Measurements from ENCODE around the gene FAM184A. TPM values are rescaled to one million over a fixed set of nuclear protein-coding genes. Genes with fewer than 3 reads are reported as not detected.

The FAM184A gene
- total RNA-seq, 1 experiment from 2014 or later, result 8.7 TPM

GRCh38 chr6:119027465-119027864, 51.0 kb downstream of the FAM184A start:
- intact Hi-C loops (cut with micrococcal nuclease; ENCODE audit: unreplicated experiment) (no loop called here), in situ Hi-C loops (cut with HindIII; ENCODE audit: low pct_unique_long_range_greater_than_20kb, low sequenced_read_pairs) (no loop called here)
- H3K4me3 ChIP-seq (ENCODE audit: low read depth in 2 of 2, low read length in 2 of 2), result no peak overlapping the region
- ChIA-PET POLR2A (no interaction called here), CTCF (no interaction called here)
- H3K4me1 ChIP-seq (ENCODE audit: control insufficient read depth, insufficient read depth, low read length), result no peaks in the 10 kb centered on the region
- BruUV-seq (replicated peaks), result no TSS peak
- no peak overlapping the region for H3K27ac ChIP-seq (ENCODE audit: low read length)
- TF ChIP-seq POLR2AphosphoS5 (IDR thresholded peaks at IDR 0.05; ENCODE audit: low read depth, low read length) (no peak), CTCF (IDR thresholded peaks at IDR 0.05) (no peak), SIN3A (IDR thresholded peaks at IDR 0.05; ENCODE audit: borderline replicate concordance, insufficient read depth, low read depth, low read length) (no peak), TCF7L2 (IDR thresholded peaks at IDR 0.05; ENCODE audit: low read depth, low read length) (no peak), REST (IDR thresholded peaks at IDR 0.05; ENCODE audit: insufficient read depth in 1 of 2, low read depth in 2 of 2, low read length in 1 of 2) (no peak)
- ATAC-seq, result no peak
- H3K9me3 ChIP-seq (ENCODE audit: control insufficient read depth, insufficient read depth, low read depth, low read length), result no peaks in the 10 kb centered on the region
- no peaks in the 10 kb centered on the region; the same call in 1 of the 2 replicates for H3K36me3 ChIP-seq (ENCODE audit: control insufficient read depth, insufficient read depth, low read length)
- no peak for DNase-seq (ENCODE audit: low read depth, low spot score)
- no peaks in the 10 kb centered on the region for H3K27me3 ChIP-seq (ENCODE audit: control insufficient read depth, insufficient read depth, low read length)

GRCh38 chr6:119026822-119027221, 51.6 kb downstream of the FAM184A start:
- intact Hi-C loops (cut with micrococcal nuclease; ENCODE audit: unreplicated experiment), result no loop called here
- DNase-seq (ENCODE audit: low read depth, low spot score), result no peak
- no peak overlapping the region for H3K27ac ChIP-seq (ENCODE audit: low read length)
- no peak for ATAC-seq
- no TSS peak for BruUV-seq (replicated peaks)
- no peaks in the 10 kb centered on the region for H3K9me3 ChIP-seq (ENCODE audit: control insufficient read depth, insufficient read depth, low read depth, low read length)
- no peaks in the 10 kb centered on the region for H3K4me1 ChIP-seq (ENCODE audit: control insufficient read depth, insufficient read depth, low read length)
- ChIA-PET CTCF (no interaction called here), POLR2A (no interaction called here)
- no peaks in the 10 kb centered on the region; the same call in 1 of the 2 replicates for H3K36me3 ChIP-seq (ENCODE audit: control insufficient read depth, insufficient read depth, low read length)
- no peaks in the 10 kb centered on the region for H3K27me3 ChIP-seq (ENCODE audit: control insufficient read depth, insufficient read depth, low read length)
- in situ Hi-C loops (cut with HindIII; ENCODE audit: low pct_unique_long_range_greater_than_20kb, low sequenced_read_pairs), result no loop called here
- TF ChIP-seq SIN3A (IDR thresholded peaks at IDR 0.05; ENCODE audit: borderline replicate concordance, insufficient read depth, low read depth, low read length) (no peak), POLR2AphosphoS5 (IDR thresholded peaks at IDR 0.05; ENCODE audit: low read depth, low read length) (no peak), CTCF (IDR thresholded peaks at IDR 0.05) (no peak), TCF7L2 (IDR thresholded peaks at IDR 0.05; ENCODE audit: low read depth, low read length) (no peak), REST (IDR thresholded peaks at IDR 0.05; ENCODE audit: insufficient read depth in 1 of 2, low read depth in 2 of 2, low read length in 1 of 2) (no peak)
- H3K4me3 ChIP-seq (ENCODE audit: low read depth in 2 of 2, low read length in 2 of 2), result no peak overlapping the region
